Panc1 (cell line): ENCODE results near the gene AGRN.

Experiments used
- CTCF ChIP-seq: fragments of 450-650 bp; IDR thresholded peaks from 2 replicates; pipeline ENCODE4 v1.5.1; 2017; ENCODE audit warnings: mild to moderate bottlenecking
- POLR2AphosphoS5 ChIP-seq: IDR thresholded peaks from 2 replicates; pipeline ENCODE4 v1.6.1; 2012; ENCODE audit warnings: mild to moderate bottlenecking, low read depth, low read length, moderate library complexity
- REST ChIP-seq, 2 experiments: IDR thresholded peaks; 2 replicates each; pipeline ENCODE4 v1.6.1; 2011 to 2012; ENCODE audit warnings: low read depth in 2 of 2, control low read depth in 1 of 2, low read length in 1 of 2, mild to moderate bottlenecking in 1 of 2, moderate library complexity in 1 of 2; ENCODE audit not compliant: insufficient read depth in 1 of 2
- TCF7L2 ChIP-seq: IDR thresholded peaks from 2 replicates; pipeline ENCODE4 v1.6.1; 2011; ENCODE audit warnings: mild to moderate bottlenecking, low read depth, low read length, inconsistent platforms

DNA sequence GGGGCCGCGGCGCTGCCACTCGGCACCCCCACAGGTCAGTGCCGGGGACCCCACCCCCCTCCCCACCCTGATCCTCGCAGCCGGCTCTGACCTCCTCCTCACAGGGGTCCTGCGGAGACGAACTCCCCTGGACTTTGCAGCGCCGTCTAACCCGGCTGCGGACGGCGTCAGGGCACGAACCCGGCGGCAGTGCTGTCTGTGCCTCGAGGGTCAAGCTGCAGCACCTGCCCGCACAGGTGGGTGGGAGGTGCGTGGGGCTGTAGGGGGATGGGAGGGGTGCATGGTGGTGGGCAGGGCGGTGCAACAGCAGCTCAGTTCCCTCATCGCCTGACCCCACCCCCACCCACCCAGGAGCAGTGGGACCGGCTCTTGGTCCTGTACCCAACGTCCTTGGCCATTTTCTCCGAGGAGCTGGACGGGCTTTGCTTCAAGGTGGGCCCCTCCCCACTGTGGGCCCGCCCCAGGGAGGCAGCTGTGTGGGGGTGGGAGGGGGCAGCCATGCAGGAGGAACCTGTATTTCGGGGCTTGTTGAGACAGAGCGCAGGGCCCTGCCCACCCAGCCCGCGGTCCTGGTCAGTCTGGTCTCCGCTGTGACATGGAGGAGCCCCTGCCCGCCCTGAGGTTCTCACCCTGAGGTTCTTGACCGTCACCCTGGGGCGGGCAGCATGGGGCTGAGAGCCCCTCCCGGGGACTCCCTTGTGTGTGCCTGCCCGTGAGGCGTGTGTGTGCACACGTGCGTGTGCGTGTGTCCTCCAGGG is 48.8 kb upstream of the AGRN start:
- TF ChIP-seq CTCF (no peak), POLR2AphosphoS5 (no peak), TCF7L2 (no peak), REST (IDR thresholded peaks at IDR 0.05; ENCODE audit: insufficient read depth in 1 of 2, low read depth in 2 of 2, low read length in 1 of 2) (no peak)
